DND-41 (cell line): ENCODE results near the gene AMACR.
"Not testable (repeated sequence)": the region's sequence is repeated elsewhere in the genome, so short reads cannot be mapped to it uniquely, and the experiment has no call there.

Experiments
- ATAC-seq: fragments of 200-7000 bp; cut with Tn5 transposase; 3 replicates; pipeline ENCODE4 v1.9.1; 2021; ENCODE audit warnings: low read depth; ENCODE audit not compliant: insufficient read depth
- DNase-seq: peaks from one replicate; pipeline ENCODE4 v3.0.0-alpha.2; 2020
- H2AFZ ChIP-seq: 2 replicates; pipeline ENCODE4 v1.6.0; 2012; ENCODE audit warnings: low read depth, low read length
- H3K27ac ChIP-seq: 2 replicates; pipeline ENCODE4 v1.5.1; 2012; ENCODE audit warnings: low read length, inconsistent platforms
- H3K27me3 ChIP-seq: fragments of 200-600 bp; sonication (generic); 2 replicates; pipeline ENCODE4 v1.6.0; 2012; ENCODE audit warnings: low read length, mild to moderate bottlenecking, inconsistent platforms; ENCODE audit not compliant: insufficient read depth, poor library complexity
- H3K36me3 ChIP-seq: 2 replicates; pipeline ENCODE4 v1.5.1; 2012; ENCODE audit warnings: low read length, inconsistent platforms; ENCODE audit not compliant: insufficient read depth
- H3K4me1 ChIP-seq: 2 replicates; pipeline ENCODE4 v1.5.1; 2012; ENCODE audit warnings: mild to moderate bottlenecking, low read length; ENCODE audit not compliant: insufficient read depth
- H3K4me2 ChIP-seq: 2 replicates; pipeline ENCODE4 v1.6.0; 2012; ENCODE audit warnings: mild to moderate bottlenecking, moderate library complexity, low read length, inconsistent platforms; ENCODE audit not compliant: insufficient read depth
- H3K4me3 ChIP-seq, 2 experiments: fragments of 200-600 bp in 1 of 2; shearing (Covaris generic) in 1 of 2; 2 replicates each; pipeline ENCODE4 v1.5.1; 2012 to 2016; ENCODE audit warnings: inconsistent platforms in 2 of 2, low read length in 2 of 2, mild to moderate bottlenecking in 2 of 2, low read depth in 1 of 2, moderate library complexity in 1 of 2
- H3K79me2 ChIP-seq: 2 replicates; pipeline ENCODE4 v1.6.0; 2012; ENCODE audit warnings: low read length, inconsistent platforms; ENCODE audit not compliant: insufficient read depth
- H3K9ac ChIP-seq: 2 replicates; pipeline ENCODE4 v1.6.0; 2012; ENCODE audit warnings: low read depth, mild to moderate bottlenecking, inconsistent platforms, low read length, moderate library complexity
- H3K9me3 ChIP-seq: 2 replicates; pipeline ENCODE4 v1.5.1; 2012; ENCODE audit warnings: low read length, moderate library complexity, mild to moderate bottlenecking, inconsistent platforms; ENCODE audit not compliant: insufficient read depth, severe bottlenecking
- H4K20me1 ChIP-seq: 2 replicates; pipeline ENCODE4 v1.6.0; 2012; ENCODE audit warnings: low read length; ENCODE audit not compliant: insufficient read depth
- CTCF ChIP-seq: IDR thresholded peaks from 2 replicates; pipeline ENCODE4 v1.5.1; 2012; ENCODE audit warnings: borderline replicate concordance, low read length, moderate library complexity, mild to moderate bottlenecking; ENCODE audit not compliant: poor library complexity, severe bottlenecking; ENCODE audit errors: extremely low read depth
- EZH2 ChIP-seq: IDR thresholded peaks from 3 replicates; pipeline ENCODE4 v1.6.1; 2012; ENCODE audit warnings: borderline replicate concordance, low read depth, mild to moderate bottlenecking, moderate library complexity, low read length, inconsistent platforms; ENCODE audit not compliant: severe bottlenecking

The AMACR gene

GRCh38 chr5:34012791-34013190 lies 4.9 kb upstream of the AMACR start:
- H3K4me2 ChIP-seq = no peak overlapping the region
- H3K4me3 ChIP-seq = no peak overlapping the region
- no peaks in the 10 kb centered on the region for H3K36me3 ChIP-seq
- DNase-seq (no peak), ATAC-seq (no peak)
- no peak overlapping the region for H2AFZ ChIP-seq
- no peaks in the 10 kb centered on the region for H3K9me3 ChIP-seq
- H3K79me2 ChIP-seq = no peaks in the 10 kb centered on the region
- no peaks in the 10 kb centered on the region for H4K20me1 ChIP-seq
- no peaks in the 10 kb centered on the region for H3K27me3 ChIP-seq
- peaks cover 10% of the 10 kb centered on the region for H3K4me1 ChIP-seq
- H3K9ac ChIP-seq = no peak overlapping the region
- H3K27ac ChIP-seq = no peak overlapping the region
- TF ChIP-seq EZH2 = no peak
- TF ChIP-seq CTCF = no peak

- peaks cover 18% of the 10 kb centered on the region for H3K4me1 ChIP-seq
- H4K20me1 ChIP-seq = no peaks in the 10 kb centered on the region
- no peaks in the 10 kb centered on the region for H3K9me3 ChIP-seq
- TF ChIP-seq CTCF (no peak), EZH2 (no peak)
- ATAC-seq = no peak
- no peak overlapping the region for H2AFZ ChIP-seq
- no peak overlapping the region for H3K4me3 ChIP-seq
- H3K36me3 ChIP-seq = no peaks in the 10 kb centered on the region; the same call in 1 of the 2 replicates
- H3K27me3 ChIP-seq = no peaks in the 10 kb centered on the region
- no peak overlapping the region for H3K9ac ChIP-seq
- H3K27ac ChIP-seq = no peak overlapping the region
- no peak overlapping the region for H3K4me2 ChIP-seq
- H3K79me2 ChIP-seq = peaks cover 8% of the 10 kb centered on the region
- DNase-seq = no peak
Measured at GRCh38 chr5:34011536-34011935, 3.7 kb upstream of the AMACR start.

- H3K79me2 ChIP-seq, H3K9me3 ChIP-seq, H3K36me3 ChIP-seq, ATAC-seq, H2AFZ ChIP-seq, H4K20me1 ChIP-seq, H3K9ac ChIP-seq, H3K4me2 ChIP-seq, H3K27ac ChIP-seq, H3K4me3 ChIP-seq, H3K27me3 ChIP-seq, DNase-seq: not testable (repeated sequence)
- H3K4me1 ChIP-seq = peaks cover 24% of the 10 kb centered on the region
Measured at GRCh38 chr5:34010146-34010545, 2.3 kb upstream of the AMACR start.

GRCh38 chr5:34009610-34010009 lies 1.8 kb upstream of the AMACR start:
- H3K79me2 ChIP-seq = peaks cover 8% of the 10 kb centered on the region
- TF ChIP-seq CTCF (no peak), EZH2 (no peak)
- H3K9ac ChIP-seq = no peak overlapping the region
- no peak overlapping the region for H3K4me2 ChIP-seq
- no peaks in the 10 kb centered on the region for H3K27me3 ChIP-seq
- no peak overlapping the region for H3K27ac ChIP-seq
- no peaks in the 10 kb centered on the region for H3K9me3 ChIP-seq
- no peak for ATAC-seq
- no peak overlapping the region for H3K4me3 ChIP-seq
- H4K20me1 ChIP-seq = no peaks in the 10 kb centered on the region
- DNase-seq = no peak
- peaks cover 24% of the 10 kb centered on the region for H3K4me1 ChIP-seq
- H3K36me3 ChIP-seq = peaks cover 4% of the 10 kb centered on the region
- no peak overlapping the region for H2AFZ ChIP-seq
